ENCODE data around the gene QSER1. TPM values are rescaled to one million over a fixed set of nuclear protein-coding genes. Genes with fewer than 3 reads are reported as not detected.
"Not testable (repeated sequence)": the region's sequence is repeated elsewhere in the genome, so short reads cannot be mapped to it uniquely, and the experiment has no call there.

QSER1 gene
- polyA plus RNA-seq, 5 donors = 24.1 to 46.4 (median 40.6) TPM

DNA sequence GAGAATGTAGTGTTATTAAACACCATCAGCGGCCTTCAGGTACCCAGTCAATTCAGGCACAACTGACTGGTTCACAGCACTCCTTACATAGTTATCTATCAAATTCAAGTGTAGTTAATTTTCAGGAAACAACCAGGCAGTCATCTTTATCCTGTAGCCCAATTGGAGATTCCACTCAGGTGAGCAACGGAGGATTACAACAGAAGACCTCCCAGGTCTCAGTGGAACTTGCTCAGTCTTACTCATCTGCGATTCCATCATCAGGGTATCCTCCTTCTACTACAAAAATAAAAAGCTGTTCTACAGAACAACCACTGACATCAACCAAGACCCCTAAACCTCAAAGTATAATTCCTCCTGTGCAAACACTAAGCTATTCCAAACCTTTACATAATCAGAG is 39.6 kb downstream of the QSER1 start:
- DNase-seq = no peak

DNA sequence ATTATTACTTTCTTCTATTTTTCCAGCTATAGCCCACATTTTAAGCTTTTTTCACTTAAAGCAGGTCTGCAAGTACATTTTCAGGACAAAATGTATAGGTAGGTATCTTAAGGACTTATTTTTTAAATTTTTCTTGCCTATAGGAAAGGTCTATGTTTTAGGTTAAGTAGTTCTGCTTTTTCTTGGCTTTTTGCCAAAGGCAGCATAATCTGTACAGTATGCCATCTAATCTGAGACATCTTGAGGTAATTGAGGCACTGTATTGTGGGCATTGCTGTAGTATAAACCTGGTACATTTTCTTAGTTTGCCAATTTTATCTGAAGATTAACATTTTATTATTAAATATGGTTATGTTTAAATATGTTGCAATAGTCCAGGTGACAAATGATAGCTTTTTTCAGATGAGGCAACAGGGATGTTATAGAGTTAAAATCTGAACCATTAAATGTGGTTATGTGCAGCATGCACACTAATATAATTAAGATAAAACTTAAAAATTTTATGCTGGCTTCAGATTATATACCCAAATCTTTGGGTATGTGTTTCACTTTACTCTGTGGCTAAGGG is 42.9 kb downstream of the QSER1 start:
- DNase-seq = no peak

DNA sequence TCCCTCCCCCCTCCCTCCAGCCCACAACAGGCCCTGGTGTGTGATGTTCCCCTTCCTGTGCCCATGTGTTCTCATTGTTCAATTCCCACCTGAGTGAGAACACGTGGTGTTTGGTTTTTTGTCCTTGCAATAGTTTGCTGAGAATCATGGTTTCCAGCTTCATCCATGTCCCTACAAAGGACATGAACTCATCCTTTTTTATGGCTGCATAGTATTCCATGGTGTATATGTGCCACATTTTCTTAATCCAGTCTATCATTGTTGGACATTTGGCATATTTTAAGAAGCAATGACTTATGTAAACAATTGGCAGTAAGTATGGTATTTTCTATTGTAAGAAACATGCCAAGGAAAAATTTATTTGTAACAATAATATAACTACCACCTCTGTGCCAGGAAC is 43.6 kb downstream of the QSER1 start:
- DNase-seq = not testable (repeated sequence)

DNA sequence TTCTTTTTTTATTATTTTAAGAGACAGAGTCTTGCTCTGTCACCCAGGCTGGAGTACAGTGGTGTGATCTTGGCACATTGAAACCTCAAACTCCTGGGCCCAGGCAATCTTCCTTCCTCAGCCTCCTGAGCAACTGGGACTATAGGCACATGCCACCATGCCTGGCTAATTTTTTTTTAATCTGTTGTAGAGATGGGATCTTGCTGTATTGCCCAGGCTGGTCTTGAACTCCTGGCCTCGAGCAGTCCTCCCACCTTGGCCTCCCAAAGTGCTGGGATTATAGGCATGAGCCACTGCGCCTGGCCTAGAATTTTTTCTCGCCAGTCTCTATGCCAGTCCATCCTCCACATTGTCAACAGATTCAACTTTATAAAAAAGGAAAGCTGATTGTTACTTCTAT is 44.7 kb downstream of the QSER1 start:
- not testable (repeated sequence) for DNase-seq

DNA sequence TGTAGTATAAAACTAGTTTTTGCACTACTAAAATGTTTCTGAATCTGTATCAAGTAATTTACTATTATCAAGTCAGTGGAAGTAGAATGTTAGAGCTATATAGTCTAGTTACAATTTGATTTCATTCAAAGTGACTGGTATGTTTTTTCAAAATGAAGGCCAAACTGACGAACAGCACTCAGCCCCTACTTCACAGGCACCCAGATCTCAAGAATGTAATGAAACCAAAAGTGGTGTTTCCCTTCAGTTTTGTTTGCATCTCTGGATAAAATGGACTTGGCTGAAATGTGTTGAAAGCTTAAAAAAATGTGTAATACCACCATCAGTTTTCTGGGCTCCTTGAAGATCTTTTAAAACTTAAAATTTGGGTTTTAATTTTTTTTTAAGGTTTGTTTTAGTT is 46.4 kb downstream of the QSER1 start:
- no peak for DNase-seq

DNA sequence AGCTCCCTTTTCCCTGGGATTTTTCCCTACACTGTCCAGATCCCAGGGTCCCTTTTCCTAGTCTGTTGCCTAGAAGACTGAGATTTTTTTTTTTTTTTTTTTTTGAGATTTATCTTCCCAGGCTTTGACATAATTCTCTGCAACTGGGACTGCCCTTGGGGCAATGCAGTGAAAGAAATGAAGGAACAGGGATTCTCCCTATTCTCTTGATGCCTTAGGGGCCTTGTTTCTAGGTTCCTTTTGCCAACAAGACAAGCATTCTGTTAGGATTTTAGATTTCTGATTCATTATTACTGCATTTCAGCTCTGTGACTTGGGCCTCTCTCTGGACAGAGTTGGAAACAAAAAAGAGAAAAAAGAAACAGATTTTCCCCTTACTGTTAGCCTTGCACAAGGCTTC is 47.3 kb downstream of the QSER1 start:
- no peak for DNase-seq

DNA sequence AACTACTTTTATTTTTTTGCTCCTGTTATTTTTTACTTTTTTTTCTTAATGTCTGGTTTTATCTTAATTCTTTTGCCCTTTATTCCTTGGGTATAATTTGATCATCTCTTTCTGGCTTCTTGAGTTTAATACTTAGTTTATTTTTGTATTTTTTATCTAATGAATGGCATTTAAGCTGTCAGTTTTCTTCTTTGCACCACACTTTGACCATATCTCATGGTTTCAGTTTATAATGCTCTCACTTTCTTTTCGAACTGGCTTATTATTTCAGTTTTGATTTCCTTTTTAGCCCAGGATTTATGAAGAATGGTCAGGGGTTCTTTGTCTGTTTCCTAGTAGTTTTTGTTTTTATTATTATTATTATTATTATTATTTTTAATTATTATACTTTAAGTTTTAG is 48.3 kb downstream of the QSER1 start:
- DNase-seq = no peak

DNA sequence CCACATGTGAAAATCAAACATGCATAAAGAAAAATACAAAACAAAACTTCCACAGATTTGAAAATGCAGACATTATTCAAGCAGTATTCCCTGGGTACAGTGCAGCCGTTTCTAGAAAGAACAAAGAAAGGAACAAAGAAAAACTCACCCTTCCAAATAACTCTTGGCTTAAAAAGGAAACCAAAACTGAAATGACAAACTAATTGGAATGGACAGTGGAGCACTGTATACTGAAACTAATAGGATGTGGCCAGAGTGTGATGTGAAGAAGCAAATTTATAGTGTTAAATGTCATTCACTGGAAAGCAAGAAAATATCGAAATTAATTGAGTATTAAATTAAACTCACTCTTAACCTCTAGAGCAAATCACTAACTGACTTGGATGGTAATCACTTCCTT is 55.4 kb downstream of the QSER1 start:
- DNase-seq = no peak

DNA sequence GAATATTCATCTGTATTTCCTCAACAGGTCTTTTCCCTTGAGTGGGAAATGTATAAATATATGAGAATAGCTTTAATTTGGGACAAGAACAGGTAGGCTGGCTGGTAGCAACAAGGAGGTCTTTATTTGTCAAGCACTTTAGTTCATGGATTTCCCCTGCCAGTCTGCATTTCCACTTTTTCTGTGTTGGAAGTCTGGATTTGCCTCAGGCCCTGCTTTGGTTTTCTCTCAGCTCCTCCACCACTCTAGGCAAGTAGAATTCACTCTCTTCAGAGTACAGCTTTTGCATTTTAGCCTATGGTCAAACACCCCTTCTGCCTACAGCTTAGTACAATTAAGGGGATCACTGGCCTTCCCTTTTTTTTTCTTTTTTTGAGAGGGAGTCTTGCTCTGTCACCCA is 57.1 kb downstream of the QSER1 start:
- DNase-seq = no peak

DNA sequence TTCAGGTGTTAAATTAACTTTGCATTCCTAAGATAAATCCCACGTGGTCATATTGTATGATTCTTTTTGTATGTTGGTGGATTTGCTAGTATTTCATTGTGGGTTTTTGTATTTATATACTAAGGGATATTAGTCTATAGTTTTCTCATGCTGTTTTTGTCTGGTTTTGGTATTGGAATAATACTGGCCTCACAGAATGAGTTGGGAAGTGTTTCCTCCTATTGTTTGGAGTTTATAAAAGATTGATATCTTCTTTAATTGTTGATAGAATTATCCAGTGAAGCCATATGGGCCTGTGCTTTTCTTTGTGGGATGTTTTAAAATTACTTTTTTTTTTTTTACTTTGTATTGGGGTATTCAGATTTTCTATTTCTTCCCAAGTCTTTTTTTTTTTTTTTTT is 59.8 kb downstream of the QSER1 start:
- DNase-seq = no peak

DNA sequence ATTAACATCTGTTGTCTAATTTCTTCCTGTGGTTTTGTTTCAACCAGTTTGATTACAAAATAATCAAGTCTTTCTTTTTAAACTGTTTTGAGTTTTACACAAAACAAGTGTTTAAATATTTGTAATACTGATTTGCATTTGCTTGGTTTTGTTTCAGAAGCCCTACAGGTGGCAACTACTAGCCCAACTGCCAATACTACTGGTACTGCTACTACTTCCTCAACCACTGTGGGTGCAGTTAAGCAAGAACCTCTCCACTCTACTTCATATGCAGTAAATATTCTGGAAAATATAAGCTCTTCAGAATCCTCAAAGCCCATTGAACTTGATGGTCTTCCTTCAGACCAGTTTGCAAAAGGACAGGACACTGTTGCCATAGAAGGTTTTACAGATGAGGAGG is 61.1 kb downstream of the QSER1 start:
- DNase-seq = no peak

DNA sequence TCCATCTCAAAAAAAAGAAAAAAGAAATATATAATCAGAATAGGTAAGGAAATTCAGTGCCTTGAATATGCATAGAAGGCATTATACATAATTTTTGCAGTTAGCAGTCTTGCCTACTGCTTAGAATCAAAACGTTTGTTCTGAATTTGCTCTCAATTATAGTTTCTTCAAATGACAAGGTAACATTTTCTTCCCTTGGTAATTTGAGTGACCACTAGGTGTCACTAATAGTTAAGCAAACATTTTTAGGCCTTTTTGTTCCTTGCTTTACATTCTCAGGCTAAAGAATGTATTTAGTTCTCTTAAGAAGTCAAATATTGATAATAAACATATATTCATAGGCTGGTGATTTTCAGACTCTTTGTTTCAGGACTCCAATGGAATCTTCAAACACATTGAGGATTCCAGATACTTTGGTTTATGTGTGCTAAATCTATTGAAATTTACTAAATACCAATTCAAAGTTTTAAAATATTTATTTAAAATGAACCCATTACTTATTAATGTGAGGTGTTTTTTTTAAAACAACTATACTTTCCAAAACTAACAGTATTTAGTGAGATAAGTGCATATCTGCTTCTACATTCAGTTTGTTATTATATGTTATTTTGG is 68.0 kb downstream of the QSER1 start:
- DNase-seq = peak; percentile 21 to 33

DNA sequence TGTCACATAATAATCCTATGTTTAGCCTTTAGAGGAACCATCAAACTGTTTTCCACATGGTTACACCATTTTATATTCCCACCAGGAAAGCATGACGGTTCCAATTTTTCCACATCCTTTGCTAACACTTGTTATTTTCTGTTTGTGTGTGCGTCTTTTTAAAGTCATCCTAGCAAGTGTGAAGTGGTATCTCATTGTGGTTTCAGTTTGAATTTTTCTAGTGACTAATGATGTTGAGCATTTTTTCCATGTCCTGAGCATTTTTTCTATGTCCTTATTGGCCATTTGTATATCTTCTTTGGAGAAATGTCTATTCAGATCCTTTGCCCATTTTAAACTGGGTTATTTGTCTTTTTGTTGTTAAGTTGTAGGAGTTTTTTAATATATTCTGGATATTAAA is 69.4 kb downstream of the QSER1 start:
- no peak for DNase-seq

DNA sequence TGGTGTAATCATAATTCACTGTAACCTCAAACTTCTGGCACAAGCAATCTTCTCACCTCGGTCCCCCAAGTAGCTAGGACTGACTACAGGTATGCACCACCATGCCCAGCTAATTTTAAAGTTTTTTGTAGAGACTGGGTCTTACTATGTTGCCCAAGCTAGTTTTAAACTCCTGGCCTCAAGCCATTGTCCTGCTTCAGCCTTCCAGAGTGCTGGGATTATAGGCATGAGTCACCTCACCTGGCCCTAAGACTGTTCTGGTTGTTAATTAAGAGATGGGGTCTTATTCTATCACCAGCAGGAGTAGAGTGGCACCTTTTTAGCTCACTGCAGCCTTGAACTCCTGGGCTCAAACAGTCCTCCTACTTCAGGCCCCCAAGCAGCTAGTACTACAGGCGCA is 71.1 kb downstream of the QSER1 start:
- no peak for DNase-seq

DNA sequence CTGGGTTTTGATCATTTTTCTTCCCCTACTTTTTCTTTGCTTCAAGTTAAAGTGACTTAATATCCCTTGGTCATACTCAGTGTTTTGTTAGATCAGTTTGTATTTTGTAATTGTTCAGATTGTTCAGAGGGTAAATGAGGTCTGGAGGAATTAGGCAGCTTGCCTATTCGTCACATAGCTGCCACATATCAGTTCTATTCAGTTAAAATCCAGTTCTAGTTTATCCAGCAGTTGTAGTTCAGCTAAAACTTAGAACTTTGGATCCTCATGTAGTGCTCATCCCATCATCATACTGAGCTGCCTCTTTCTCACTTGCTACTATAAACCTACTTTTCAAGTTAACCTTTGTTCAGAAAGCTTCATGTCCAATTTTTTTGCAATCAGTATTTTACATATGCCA is 75.9 kb downstream of the QSER1 start:
- no peak for DNase-seq

DNA sequence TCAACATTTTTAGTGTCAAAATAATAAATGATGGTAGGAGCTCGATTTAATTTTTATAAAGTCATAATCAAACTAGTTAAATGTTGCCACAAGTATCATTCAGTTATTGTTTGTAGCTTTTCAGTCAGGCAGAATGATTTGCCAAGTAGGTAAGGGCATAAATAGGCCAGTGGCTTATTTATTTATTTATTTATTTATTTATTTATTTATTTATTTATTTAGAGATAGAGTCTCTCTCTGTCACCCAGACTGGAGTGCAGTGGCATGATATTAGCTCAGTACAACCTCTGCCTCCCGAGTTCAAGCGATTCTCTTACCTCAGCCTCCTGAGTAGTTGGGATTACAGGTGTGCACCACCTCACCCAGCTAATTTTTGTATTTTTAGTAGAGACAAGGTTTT is 79.6 kb downstream of the QSER1 start:
- not testable (repeated sequence) for DNase-seq

DNA sequence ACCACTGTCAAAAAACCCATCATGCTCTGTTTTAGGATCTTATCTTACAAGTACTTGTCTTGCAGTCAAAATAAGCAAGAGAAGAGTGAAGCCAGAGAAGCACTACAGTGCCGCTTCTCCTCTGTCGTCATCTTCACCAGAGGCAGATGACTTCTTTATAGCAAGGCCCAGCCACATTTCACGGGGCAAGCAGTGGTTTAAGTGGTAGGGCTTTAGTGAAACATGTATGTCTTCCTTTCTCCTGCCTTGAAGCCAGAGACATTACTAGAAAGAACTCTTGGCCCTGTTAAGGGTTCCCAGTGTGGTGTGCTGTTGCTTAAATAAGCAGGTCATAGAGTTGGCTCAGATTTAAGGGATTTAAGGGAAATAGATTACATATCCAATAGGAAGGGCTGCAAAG is 80.2 kb downstream of the QSER1 start:
- no peak for DNase-seq

DNA sequence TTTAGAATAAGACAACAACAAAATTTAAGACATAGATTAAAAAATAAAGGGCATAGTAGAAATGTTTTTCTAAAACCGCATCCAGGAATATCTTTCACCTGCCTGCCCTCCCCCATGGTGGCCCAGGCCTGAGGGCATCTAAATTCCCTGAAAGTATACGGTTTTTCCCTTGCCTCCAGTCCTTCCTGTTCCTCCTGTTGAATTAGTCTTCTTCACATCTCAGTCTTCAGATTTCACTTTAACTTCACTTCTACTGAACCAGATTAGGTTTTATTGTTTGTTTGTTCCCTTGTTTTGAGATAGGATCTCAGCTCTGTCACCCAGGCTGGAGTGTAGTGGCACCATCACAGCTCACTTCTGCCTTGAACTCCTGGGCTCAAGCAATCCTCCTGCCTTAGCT is 90.0 kb downstream of the QSER1 start:
- DNase-seq = no peak

DNA sequence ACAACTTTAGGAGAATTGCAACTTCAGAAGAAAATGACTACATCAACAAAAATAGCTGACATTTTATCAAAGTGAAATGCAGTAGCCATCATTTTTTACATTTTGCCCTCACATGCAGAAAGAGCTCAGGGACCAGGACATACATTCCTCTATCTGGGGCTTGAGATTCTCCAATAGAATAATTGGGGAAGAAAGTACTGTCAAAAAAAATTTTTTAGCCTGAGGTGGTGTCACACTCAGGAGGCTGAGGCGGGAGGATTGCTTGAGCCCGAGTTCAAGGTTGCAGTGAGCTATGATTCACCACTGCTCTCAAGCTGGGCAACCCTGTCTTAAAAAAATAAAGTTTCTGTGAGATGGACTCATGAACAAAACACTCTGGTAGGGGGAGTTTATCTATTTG is 90.9 kb downstream of the QSER1 start:
- no peak for DNase-seq

DNA sequence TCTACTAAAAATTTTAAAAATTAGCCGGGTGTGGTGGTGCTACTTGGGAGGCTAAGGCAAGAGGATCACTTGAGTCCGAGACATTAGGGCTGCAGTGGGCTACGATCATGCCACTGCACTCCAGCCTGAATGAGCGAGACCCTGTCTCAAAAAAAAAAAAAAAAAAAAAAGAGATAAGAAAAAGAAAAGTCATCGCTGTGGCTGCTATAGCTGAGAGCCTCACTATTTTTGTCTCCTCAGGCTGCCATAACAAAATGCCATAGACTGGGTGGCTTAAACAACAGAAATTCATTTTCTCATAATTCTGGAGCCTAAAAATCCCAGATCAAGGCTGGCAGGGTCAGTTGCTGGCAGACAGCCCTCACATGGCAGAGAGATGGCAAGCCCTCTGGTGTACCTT is 93.0 kb downstream of the QSER1 start:
- no peak for DNase-seq

DNA sequence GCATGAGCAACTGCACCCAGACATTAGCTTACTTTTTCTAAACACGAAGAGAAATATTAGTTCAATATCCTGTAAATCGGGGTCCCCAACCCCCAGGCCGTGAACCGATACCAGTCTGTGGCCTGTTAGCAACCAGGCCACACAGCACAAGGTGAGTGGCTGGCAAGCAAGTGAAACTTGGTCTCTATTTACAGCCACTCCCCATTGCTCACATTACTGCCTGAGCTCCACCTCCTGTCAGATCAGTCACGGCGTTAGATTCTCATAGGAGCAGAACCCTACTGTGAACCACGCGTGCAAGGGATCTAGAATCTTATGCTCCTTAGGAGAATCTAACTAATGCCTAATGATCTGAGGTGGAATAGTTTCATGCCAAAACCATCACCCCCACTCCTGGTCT is 95.2 kb downstream of the QSER1 start:
- no peak for DNase-seq

DNA sequence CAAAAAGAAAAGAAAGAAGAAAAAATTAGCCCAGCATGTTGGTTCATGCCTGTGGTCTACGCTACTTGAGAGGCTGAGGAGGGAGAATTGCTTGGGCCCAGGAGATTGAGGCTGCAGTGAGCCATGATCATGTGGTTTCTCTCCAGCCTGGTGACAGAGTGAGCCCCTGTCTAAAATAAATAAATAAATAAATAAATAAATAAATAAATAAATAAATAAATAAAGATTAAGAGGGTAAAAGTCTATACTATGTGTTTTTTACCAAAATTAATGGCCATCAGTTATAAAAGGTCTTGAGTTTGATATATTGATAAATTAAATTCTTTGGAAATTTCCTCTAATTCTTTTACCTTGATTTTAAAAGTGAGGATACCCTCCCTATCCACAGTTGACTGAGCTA is 97.9 kb downstream of the QSER1 start:
- DNase-seq = no peak

DNA sequence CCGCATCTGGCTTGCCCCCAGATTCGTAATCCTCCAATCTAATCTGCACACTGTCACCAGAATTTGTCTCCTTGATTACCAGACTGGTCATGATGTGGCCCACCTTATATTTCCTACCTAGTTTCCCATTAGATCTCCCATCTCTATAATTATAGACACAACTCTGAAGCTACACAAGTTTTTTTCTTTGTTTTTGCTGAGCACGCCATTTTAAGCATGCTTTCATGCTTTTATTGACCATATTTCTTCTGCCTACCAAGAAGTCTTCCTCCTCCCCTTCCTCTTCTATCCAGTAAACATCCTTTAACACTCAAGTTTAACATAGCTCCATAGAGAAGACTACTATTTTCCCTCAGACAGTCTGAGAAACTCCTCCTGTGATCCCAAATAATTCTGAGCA is 98.8 kb downstream of the QSER1 start:
- no peak for DNase-seq

DNA sequence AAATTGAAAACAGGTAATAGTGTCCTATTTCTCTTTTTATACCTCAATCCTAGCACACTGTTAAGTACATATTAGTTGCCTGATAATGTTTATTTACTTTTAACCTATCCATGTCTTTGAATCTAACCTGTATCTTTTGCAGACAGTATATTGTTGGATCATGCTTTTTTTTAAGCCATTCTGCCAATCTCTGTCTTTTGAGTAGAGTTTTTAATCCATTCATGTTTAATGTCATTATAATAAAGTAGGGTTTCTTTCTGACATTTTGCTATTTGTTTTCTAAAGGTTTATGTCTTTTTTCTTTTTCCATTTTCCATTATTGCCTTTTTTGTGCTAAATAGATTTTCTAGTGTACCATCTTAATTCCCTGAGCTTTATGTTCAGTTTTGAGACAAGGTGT is 99.3 kb downstream of the QSER1 start:
- no peak for DNase-seq
